Activated CD8-positive, alpha-beta memory T cell treated with anti-CD3 and anti-CD28 coated beads for 48 hours (primary cell): Measurements from ENCODE around the gene ANTKMT.

ENCODE experiments used
- DNase-seq, 3 experiments: peaks; one replicate each; pipeline ENCODE4 v3.0.0-alpha.2; 2020; ENCODE audit warnings: low read depth in 2 of 3, low spot score in 2 of 3

Gene ANTKMT

GRCh38 chr16:726188-726437 is 5.2 kb downstream of the ANTKMT start:
- no peak for DNase-seq

- DNase-seq: peak in 1 of 3 experiments; percentile 59
Measured at GRCh38 chr16:726438-727290, 5.7 kb downstream of the ANTKMT start, which contains the start of the genes CCDC78 and HAGHL. TSS of gene CCDC78 (minus strand) at chr16:726443. CDS start at chr16:726367, 76 bp downstream. TSS of gene HAGHL (plus strand) at chr16:727106. CDS start at chr16:727510, 404 bp downstream.

DNA sequence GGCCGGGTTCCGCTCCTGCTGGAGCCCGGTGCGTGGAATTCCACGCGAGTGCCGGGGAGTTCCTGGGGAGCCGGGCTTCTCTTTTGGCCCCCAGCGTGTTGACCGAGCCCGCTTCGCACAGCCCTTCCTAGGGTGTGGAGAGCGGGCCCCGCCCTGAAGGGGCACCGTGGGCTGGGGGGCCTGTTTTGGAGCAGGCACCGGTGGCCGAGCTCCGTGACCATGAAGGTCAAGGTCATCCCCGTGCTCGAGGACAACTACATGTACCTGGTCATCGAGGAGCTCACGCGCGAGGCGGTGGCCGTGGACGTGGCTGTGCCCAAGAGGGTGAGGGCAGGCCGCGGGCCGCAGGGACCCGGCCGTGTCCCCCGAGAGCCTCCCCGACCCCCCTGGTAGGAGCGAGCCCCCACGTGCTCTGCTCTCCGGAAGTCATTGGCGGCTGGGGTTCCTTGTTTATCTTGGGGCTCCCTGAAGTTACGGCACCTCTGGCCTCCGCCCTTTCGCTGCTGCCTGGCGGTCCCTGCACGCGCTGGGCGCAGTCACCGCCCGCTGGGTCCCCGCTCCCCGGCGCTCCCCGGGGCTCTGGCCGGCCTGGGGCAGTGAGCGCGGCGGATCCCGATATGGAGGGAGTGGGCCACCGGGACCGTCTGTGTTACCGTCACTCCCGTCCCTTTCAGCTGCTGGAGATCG is 6.5 kb downstream of the ANTKMT start:
- DNase-seq: no peak

- DNase-seq: peak in 2 of 3 experiments; percentile 46 to 55
Measured at GRCh38 chr16:728131-728889, 7.4 kb downstream of the ANTKMT start.

GRCh38 chr16:728890-729744 is 8.2 kb downstream of the ANTKMT start:
- no peak for DNase-seq

GRCh38 chr16:729768-730665 is 9.1 kb downstream of the ANTKMT start:
- no peak for DNase-seq

GRCh38 chr16:730666-731509 is 9.9 kb downstream of the ANTKMT start:
- DNase-seq: no peak

DNA sequence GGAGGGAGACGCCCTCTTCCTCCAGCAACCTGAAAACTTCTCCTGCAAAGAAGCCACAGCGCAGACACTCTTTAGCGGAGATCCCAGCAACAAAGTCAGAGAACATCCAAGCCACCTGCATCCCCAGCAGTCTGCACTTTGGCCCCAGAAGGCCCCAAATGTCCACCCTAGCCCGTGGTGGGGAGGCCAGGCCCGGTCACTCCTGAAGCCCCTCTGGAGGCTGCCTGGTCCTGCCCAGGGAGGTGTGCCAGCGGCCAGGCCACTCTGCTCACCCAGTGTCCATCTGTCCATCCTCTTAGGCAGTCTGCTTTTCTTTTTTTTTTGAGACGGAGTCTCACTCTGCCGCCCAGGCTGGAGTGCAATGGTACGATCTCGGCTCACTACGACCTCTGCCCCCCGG is 11.4 kb downstream of the ANTKMT start:
- no peak for DNase-seq

DNA sequence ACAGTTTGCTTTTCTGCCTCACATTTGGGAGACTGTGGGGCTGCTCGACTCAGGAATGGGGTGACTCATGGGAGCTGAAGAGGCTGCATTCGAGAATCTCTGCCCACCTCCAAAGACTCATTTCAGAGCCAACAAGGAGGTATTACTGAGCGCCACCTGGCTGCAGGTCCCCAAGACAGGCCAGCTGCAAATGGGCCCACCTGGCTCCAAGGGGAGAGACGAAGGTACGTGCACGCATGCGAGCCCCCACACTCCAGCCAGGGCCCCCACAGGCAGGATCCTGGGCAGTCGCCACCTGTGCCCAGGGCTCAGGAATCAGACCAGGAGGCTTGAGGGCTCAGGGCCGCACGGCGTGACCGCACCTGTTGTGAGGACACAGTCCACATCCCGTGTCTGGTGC is 12.0 kb downstream of the ANTKMT start:
- no peak for DNase-seq

GRCh38 chr16:733382-734207 is 12.6 kb downstream of the ANTKMT start:
- DNase-seq: no peak

GRCh38 chr16:734208-734980 is 13.4 kb downstream of the ANTKMT start:
- DNase-seq: no peak

DNA sequence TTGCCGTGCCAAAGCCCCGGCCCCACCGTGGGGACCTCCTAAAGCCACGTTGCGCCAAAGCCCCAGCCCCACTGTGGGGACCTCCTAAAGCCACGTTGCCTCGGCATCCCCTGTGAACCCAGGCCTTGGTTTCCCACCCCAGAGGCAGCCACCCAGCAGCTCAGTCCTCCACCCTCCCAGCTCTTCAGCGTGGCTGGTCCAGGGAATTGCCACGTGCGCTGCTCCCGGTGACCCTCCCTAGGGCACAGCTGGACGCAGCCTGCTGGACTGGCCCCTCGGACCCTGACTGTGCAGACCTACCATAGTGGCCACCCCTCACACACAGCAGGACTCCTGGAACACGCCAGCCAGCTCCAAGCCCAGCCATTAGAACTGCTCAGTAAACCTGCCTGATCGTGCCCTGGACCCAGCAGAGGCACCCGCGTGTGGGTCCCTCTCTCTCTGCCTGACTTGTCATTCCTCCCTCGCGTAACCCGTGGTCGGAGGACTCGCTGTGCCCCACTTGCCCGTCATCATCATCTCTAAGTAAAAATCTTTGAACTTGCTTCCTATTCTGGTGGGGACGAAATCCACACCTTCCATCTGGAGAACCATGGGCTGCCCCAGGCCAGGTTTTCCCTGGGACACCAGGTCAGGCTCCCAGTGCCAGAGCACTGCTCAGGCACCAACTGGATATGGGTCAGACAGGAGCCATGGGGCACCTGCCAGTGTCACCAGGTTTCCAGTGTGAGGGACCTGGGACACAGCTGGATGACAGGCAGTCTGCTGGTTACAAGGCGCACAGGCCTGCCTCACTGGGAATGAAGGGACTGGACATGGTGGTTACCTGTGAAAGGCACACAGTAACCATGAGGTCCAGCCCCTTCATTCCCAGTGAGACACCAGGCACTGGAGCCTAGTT is 14.3 kb downstream of the ANTKMT start:
- no peak for DNase-seq

- DNase-seq: peak in 1 of 3 experiments; percentile 47
Measured at GRCh38 chr16:735982-736453, 15.1 kb downstream of the ANTKMT start.

DNA sequence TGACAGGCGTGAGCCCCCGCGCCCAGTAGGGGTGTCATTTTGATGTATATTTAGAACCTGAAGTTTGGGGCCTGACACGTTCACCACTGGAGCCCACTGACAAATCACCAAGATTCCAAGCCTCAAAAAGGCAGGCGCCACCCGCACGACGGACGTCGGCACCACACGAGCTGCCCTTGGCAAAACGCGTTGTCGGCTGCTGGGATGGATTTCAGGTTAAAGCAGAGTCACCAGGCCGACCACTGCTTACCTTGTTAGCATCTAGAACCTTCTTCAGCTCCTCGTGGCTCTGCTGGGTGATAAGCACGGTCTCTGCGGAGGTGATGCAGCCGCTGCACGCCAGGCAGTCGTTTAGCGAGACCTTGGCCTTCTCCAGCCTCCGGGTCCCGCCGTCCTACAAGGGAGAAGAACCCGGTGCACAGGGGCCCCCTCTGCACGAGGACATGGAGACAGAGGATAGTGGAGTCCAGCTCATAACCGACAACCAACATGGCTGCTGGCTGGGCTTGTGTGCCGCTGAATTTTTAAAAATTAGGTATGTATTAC is 16.1 kb downstream of the ANTKMT start:
- no peak for DNase-seq

GRCh38 chr16:739560-740458 is 18.9 kb downstream of the ANTKMT start:
- DNase-seq: no peak
